Bronchial epithelial cell (primary cell): ENCODE measurements around the gene SENP7. TPM values are rescaled to one million over a fixed set of nuclear protein-coding genes. Genes with fewer than 3 reads are reported as not detected.
"Not testable (repeated sequence)": the region's sequence is repeated elsewhere in the genome, so short reads cannot be mapped to it uniquely, and the experiment has no call there.

Experiments
- DNase-seq: peaks from one replicate; pipeline ENCODE4 v3.0.0-alpha.2; 2010; ENCODE audit warnings: low read depth
- FAIRE-seq: peaks from 2 replicates; lab custom pipeline; 2011; peaks lifted over from hg19 to GRCh38; lab: Jason Lieb, UNC
- H3K27me3 ChIP-seq: 2 replicates; pipeline ENCODE4 v1.5.1; 2011; ENCODE audit warnings: low read length; ENCODE audit not compliant: control insufficient read depth, insufficient read depth
- H3K36me3 ChIP-seq: 2 replicates; pipeline ENCODE4 v1.5.1; 2011; ENCODE audit warnings: low read length; ENCODE audit not compliant: control insufficient read depth, insufficient read depth
- H3K4me3 ChIP-seq: 2 replicates; pipeline ENCODE4 v1.5.1; 2011; ENCODE audit warnings: mild to moderate bottlenecking, low read depth, low read length, control low read depth
- total RNA-seq: library from RNA; depleted of rRNA; stranded (reverse); fragments of >200 nt; gene quantifications from 2 replicates; pipeline ENCODE4 v1.2.1, GENCODE V29; 2014
- TF ChIP-seq, protein P1 (sequence below): IDR thresholded peaks from 2 replicates; pipeline ENCODE4 v1.5.1; 2011; ENCODE audit warnings: mild to moderate bottlenecking, moderate library complexity, low read length, control low read depth, inconsistent platforms; ENCODE audit not compliant: insufficient read depth, severe bottlenecking

The SENP7 gene
- total RNA-seq, 1 donor from 2014 or later: 5.8 TPM

DNA sequence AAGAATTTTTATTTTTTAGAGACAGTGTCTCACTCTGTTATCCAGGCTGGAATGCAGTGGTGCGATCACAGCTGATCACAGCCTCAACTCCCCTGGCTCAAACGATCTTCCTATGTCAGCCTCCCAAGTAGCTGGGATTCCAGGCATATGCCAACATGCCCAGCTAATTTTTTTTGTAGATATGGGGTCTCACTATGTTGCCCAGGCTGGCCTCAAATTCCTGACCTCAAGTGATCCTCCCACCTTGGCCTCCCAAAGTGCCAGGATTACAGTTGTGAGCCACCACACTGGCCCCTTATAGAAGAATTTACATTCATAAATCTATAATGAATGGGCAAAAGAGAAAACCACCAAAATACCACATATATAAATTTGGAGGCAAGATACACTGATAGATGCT is 15.2 kb downstream of the SENP7 start:
- no peaks in the 10 kb centered on the region for H3K27me3 ChIP-seq
- TF ChIP-seq, protein P1, sequence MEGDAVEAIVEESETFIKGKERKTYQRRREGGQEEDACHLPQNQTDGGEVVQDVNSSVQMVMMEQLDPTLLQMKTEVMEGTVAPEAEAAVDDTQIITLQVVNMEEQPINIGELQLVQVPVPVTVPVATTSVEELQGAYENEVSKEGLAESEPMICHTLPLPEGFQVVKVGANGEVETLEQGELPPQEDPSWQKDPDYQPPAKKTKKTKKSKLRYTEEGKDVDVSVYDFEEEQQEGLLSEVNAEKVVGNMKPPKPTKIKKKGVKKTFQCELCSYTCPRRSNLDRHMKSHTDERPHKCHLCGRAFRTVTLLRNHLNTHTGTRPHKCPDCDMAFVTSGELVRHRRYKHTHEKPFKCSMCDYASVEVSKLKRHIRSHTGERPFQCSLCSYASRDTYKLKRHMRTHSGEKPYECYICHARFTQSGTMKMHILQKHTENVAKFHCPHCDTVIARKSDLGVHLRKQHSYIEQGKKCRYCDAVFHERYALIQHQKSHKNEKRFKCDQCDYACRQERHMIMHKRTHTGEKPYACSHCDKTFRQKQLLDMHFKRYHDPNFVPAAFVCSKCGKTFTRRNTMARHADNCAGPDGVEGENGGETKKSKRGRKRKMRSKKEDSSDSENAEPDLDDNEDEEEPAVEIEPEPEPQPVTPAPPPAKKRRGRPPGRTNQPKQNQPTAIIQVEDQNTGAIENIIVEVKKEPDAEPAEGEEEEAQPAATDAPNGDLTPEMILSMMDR: no peak
- no peak overlapping the region for H3K4me3 ChIP-seq
- FAIRE-seq: no peak
- no peak for DNase-seq
- H3K36me3 ChIP-seq: no peaks in the 10 kb centered on the region

DNA sequence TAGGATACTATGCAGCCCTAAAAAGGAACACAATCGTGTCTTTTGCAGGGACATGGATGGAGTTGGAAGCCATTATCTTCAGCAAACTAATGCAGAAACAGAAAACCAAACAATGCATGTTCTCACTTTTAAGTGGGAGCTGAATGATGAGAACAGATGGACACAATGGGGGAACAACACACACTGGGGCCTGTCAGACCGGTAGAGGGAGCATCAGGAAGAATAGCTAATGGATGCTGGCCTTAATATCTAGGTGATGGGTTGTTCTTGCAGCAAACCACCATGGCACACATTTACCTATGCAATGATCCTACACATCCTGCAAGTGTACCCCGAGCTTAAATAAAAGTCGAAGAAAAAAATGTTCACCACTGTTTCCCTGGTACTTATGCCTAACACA is 17.5 kb downstream of the SENP7 start:
- no peak for DNase-seq
- H3K4me3 ChIP-seq: no peak overlapping the region
- TF ChIP-seq, protein P1: peak; percentile 34
- FAIRE-seq: no peak
- H3K36me3 ChIP-seq: peaks cover 1% of the 10 kb centered on the region
- no peaks in the 10 kb centered on the region for H3K27me3 ChIP-seq

DNA sequence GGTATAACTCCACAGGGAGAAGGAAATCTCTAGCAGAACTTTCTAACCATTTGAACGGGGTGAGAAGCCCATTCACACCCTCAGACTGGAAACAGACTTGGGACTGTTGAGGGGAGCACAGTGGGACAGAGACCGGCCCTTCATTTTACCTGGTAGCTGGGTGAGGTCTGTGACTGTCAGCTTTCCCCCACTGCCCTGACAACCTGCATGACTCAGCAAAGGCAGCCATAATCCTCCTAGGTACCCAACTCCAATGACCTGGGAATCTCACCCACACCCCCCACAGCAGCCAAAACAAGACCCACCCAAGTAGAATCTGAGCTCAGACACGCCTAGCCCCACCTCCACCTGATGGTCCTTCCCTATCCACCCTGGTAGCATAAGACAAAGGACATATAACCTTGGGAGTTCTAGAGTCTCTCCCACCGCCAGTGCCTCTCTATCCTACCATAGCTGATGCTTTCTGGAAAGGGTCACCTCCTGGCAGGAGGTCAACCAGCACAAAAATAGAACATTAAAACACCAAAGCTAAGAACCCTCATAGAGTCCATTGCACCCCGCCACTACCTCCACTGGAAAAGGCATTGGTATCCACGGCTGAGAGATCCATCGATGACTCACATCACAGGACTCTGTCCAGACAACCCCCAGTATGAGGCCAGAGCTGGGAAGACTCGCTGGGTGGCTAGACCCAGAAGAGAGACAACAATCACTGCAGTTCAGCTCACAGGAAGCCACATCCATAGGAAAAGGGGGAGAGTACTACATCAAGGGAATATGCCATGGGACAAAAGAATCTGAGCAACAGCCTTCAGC is 28.0 kb downstream of the SENP7 start:
- FAIRE-seq (no peak), DNase-seq (peak; percentile 79)
- no peak overlapping the region for H3K4me3 ChIP-seq
- H3K27me3 ChIP-seq: no peaks in the 10 kb centered on the region
- TF ChIP-seq, protein P1: no peak
- no peaks in the 10 kb centered on the region for H3K36me3 ChIP-seq

DNA sequence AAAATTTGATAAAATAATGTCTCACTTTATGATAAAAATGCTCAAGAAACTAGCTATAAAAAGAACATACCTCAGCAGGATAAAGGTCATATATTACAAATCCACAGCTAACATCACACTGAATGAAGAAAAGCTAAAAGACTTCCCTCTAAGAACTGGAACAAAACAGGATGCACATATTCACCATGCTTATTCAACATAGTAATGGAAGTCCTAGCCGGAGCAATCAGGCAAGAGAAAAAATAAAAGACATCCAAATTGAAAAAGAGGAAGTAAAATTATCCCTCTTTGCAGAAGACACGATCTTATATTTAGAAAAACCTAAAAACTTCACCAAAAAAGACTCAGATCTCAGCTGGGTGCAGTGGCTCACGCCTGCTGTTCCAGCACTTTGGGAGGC is 34.0 kb downstream of the SENP7 start:
- TF ChIP-seq, protein P1: no peak
- H3K36me3 ChIP-seq: no peaks in the 10 kb centered on the region
- H3K27me3 ChIP-seq: no peaks in the 10 kb centered on the region
- no peak overlapping the region for H3K4me3 ChIP-seq
- FAIRE-seq: no peak
- DNase-seq: no peak

DNA sequence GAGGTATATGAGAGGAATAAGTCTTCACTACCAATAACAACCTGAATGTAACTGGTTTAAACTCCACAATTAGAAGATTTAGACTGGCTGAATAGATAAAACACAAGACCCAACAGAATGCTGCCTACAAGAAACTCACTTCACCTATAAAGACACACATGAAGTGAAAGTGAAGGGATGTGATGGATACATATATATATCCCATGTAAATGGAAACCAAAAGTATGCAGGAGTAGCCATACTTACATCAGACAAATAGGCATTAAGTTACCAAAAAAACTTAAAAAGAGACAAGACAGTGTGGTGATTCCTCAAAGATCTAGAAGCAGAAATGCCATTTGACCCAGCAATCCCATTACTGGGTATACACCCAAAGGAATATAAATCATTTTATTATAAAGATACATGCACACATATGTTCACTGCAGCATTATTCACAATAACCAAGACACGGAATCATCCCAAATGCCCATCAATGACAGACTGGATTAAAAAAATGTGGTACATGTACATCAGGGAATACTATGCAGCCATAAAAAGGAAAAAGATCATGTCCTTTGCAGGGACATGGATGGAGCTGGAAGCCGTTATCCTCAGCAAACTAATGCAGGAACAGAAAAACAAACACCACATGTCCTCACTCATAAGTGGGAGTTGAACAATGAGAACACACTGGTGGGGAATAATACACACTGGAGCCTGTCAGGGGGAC is 38.0 kb downstream of the SENP7 start:
- DNase-seq, H3K36me3 ChIP-seq, H3K27me3 ChIP-seq, H3K4me3 ChIP-seq, FAIRE-seq: not testable (repeated sequence)

DNA sequence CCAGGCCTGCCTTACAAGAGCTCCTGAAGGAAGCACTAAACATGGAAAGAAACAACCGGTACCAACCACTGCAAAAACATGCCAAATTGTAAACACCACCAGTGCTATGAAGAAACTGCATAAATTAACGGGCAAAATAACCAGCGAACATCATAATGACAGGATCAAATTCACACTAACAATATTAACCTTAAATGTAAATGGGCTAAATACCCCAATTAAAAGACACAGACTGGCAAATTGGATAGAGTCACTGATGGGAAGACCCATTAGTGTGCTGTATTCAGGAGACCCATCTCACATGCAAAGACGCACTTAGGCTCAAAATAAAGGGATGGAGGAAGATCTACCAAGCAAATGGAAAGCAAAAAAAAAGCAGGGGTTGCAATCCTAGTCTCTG is 44.3 kb downstream of the SENP7 start:
- not testable (repeated sequence) for FAIRE-seq, H3K36me3 ChIP-seq, H3K27me3 ChIP-seq, H3K4me3 ChIP-seq, DNase-seq

DNA sequence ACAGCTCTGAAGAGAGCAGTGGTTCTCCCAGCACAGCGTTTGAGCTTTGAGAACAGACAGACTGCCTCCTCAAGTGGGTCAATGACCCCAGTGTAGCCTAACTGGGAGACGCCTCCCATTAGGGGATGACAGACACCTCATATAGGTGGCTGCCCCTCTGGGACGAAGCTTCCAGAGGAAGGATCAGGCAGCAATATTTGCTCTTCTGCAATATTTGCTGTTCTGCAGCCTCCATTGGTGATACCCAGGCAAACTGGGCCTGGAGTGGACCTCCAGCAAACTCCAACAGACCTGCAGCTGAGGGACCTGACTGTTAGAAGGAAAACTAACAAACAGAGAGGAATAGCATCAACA is 45.7 kb downstream of the SENP7 start:
- not testable (repeated sequence) for H3K4me3 ChIP-seq, DNase-seq, H3K36me3 ChIP-seq, H3K27me3 ChIP-seq, FAIRE-seq
